NCI-H187 (cell line): ENCODE measurements around the gene GRAMD4.

Source experiments
- DNase-seq, 2 experiments: peaks; one replicate each; lab custom pipeline; 2025; lab: John Stamatoyannopoulos, UW

The GRAMD4 gene

GRCh38 chr22:46655861-46656608 is 35.8 kb downstream of the GRAMD4 start:
- DNase-seq, result no peak

- DNase-seq, result no peak
Observed at GRCh38 chr22:46656856-46657654, 36.9 kb downstream of the GRAMD4 start.

- no peak for DNase-seq
Observed at GRCh38 chr22:46657655-46657953, 37.4 kb downstream of the GRAMD4 start.

- no peak for DNase-seq
Observed at GRCh38 chr22:46657996-46658947, 38.1 kb downstream of the GRAMD4 start.

- DNase-seq, result no peak
Observed at GRCh38 chr22:46659059-46659790, 39.0 kb downstream of the GRAMD4 start.

- no peak for DNase-seq
Observed at GRCh38 chr22:46659791-46660186, 39.6 kb downstream of the GRAMD4 start.

GRCh38 chr22:46660604-46661201 is 40.5 kb downstream of the GRAMD4 start:
- no peak for DNase-seq

GRCh38 chr22:46661221-46661851 is 41.1 kb downstream of the GRAMD4 start:
- no peak for DNase-seq

- no peak for DNase-seq
Observed at GRCh38 chr22:46662226-46662625, 42.0 kb downstream of the GRAMD4 start.

- no peak for DNase-seq
Observed at GRCh38 chr22:46663001-46663400, 42.8 kb downstream of the GRAMD4 start.

- no peak for DNase-seq
Observed at GRCh38 chr22:46663436-46664100, 43.4 kb downstream of the GRAMD4 start.

GRCh38 chr22:46664301-46664855 is 44.2 kb downstream of the GRAMD4 start:
- no peak for DNase-seq

GRCh38 chr22:46665151-46665695 is 45.0 kb downstream of the GRAMD4 start:
- no peak for DNase-seq

- DNase-seq, result no peak
Observed at GRCh38 chr22:46665751-46666280, 45.6 kb downstream of the GRAMD4 start.

GRCh38 chr22:46666577-46667244 is 46.5 kb downstream of the GRAMD4 start:
- DNase-seq, result no peak

- no peak for DNase-seq
Observed at GRCh38 chr22:46667245-46667623, 47.0 kb downstream of the GRAMD4 start.

GRCh38 chr22:46668116-46668515 is 47.9 kb downstream of the GRAMD4 start:
- no peak for DNase-seq

- no peak for DNase-seq
Observed at GRCh38 chr22:46669201-46669600, 49.0 kb downstream of the GRAMD4 start.
